ENCODE measurements around the gene CBLN3.

CBLN3 gene

DNA sequence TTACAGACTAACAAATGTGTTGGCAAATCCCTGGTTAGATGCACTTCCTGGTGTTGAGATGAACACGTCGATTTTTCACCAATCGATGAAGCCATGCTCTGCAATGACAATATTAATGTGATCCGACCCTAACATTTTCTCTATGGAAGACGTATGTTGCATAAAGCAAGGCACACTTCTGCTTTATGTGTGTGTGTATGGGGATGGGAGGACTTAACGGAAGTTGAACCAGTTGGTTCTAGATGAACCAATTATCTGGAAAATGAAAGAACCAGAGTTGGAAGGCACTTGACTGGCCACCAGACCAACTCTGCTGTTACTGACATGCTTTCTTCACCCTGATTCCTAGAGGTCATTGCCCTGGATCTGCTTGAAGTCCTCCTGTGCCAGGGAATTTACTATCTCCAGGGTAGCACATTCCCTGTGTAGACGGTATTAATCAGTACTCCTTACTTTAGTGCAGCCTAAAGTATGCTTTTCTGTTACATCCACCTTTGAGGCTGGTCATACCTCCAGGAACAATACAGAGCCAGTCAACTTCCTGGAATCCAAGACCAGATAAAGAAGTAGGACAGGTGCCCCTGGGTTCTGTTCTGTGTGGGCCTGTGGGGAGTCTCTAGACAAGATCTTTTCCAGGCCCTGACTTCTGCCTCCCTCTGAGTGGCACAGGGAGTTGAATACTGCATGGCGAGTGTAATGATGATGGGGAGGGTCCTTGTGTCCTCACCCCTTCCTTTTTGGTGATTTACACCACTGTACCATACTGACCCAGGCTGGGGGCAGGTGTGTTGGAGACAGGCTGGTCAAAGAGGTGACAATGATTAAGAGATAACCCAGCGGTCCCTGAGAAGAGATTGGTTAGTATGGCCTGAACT lies 9.0 kb upstream of the CBLN3 start:
- DNase-seq = no peak

DNA sequence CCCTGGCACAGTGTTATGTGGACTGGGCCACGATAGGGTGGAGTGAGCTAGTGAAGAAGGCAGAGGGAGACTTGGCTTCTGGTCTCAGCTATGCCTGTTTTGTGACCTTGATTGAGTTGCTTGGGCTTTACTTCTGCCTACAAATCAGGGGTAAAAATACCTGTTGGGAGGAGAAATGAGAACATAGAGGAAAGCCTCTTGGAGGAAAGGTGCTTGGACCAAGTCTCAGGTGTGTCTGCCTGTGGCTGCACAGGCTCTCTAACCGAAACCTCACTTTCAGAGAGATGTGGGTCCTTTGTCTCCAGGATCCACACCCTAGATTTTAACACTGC lies 8.2 kb upstream of the CBLN3 start:
- no peak for DNase-seq

DNA sequence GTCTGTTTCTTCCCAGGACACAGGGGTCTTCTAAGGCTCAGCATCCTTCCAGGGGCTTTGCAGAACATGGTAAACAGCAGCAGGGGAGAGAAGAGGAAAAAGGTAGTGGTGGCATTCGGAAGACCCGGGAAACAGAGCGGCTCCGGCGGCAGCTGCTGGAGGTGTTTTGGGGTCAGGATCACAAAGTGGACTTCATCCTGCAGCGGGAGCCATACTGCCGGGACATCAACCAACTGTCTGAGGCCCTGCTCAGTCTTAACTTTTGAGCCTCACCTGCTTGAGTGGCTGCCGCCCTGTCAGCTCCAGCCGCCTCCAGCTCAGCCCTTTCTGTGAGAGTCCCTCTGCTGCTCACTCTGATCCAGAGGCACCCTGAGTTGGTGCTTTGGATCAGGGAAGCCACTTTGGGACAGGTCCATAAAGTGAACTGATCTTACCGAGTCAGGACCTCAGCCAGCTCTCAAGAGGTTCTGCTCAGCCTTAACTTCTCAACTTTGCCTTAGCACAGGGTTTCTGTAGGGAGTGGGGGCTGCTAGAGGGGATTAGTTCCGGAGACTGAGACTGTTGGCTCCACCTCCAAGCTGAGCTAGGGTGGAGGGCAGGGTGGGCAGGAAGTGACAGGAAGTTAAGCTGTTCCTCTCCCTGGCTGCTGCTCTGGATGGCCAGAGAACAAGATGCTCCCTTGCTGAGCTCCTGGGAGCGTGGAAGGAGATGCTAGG lies 7.7 kb upstream of the CBLN3 start:
- DNase-seq = no peak

DNA sequence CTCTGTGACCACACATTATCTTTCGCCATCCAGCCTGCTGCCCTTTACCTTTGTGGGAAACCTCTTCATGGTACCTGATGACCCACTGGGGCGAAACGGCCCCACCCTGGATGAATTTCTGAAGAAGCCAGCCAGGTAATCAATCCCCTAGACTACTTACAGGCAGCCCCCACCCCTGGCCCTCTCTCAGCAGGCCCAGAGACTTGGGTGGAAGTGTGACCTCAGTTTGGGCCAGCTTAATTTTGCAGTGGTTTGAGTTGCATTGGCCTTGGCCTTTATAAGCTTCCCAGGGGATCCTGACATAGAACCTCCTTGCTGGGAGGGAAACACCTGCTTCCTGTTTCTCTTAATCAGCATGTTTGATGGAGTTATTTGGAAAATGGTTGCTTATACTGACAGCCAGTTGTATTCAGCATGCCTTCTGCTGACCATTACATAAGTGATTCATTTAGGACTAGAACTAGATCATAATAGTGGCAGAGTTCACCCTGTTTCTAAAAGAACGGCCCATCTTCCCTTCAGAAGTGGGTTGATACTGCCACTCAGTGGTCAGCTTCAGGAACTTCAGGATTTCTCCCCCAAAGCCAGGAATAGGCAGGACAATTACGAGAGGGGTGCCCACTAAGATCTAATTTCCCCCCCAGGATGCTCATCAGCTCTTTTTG lies 7.0 kb upstream of the CBLN3 start:
- no peak for DNase-seq

DNA sequence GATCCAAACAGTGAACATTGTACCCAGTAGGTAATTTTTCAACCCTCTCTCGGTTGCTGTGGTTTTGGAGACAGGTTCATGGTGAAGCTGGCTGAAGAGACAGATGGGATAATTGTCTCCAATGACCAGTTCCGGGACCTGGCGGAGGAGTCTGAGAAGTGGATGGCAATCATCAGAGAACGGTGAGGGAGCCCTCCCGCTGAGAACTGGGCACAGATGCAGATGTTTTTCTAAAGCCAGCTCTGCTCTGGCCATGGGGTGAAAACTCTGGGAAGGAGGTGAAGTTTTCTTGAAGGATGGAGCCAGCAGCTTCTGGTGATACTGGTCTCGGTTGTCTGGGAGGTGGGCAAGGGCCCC lies 6.5 kb upstream of the CBLN3 start:
- no peak for DNase-seq

DNA sequence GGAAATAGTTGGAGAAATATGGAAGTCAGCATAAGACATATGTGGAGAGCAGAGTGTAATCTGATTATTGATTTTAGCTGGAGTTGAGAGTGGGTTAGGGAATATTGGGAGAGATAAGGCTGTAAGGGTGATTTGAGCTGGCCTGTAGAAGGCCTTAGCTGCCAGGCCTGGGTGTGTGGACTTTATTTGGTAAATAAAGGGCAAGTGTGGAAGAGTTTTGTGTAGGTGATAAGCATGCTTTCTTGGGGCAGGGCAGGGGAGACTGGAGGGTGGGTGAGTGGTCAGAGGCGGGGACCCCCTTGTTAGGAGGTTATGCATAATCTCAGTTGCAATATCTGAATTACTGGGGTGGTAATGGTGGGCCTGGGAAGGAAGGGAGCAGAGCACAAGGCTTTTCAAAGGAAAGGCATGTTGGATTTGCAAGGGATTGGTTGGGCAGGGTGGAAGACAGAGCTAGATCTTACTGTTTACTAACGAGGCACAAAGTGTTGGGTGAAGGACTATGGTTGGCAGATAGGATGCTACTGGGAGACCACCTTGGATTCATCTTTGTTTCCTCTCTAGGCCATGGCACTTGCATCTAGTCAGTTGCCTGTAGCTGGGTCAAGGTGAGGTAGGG lies 5.8 kb upstream of the CBLN3 start:
- DNase-seq = no peak

DNA sequence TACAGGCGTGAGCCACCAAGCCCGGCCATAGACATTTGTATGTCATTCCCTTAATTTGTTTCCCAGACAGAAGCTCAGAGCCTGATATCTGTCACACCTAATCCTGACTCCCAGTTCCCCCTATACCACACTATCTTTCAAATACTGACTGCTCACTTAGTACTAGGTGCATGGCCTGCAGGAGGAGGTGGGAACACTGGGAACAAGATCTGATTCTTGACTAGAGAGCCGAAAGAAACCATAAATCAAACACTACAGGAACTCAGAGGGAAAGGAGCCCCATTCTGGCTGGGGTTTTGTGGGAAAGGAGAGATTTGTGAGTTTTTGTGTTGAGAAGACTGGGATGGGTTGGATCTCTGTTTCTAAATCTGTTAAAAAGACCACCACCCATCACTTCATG lies 5.2 kb upstream of the CBLN3 start:
- DNase-seq = no peak

DNA sequence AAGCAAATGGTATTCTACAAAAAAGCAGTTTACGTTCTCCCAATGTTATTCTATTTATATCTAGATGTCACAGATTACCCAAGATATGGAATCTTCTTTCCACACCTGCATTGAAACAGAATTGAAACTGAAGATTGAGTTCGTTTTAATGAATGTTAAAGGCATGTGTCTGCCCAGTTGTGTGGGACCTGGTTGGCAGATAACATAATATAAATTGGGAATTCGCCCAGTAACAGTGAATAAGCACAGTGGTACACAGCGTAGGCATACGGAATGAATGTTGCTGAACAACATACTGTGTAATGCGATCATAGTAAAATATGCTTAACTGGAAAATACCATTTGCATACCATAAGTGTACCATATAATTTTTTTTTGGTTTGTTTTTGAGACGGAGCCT lies 4.6 kb upstream of the CBLN3 start:
- no peak for DNase-seq

DNA sequence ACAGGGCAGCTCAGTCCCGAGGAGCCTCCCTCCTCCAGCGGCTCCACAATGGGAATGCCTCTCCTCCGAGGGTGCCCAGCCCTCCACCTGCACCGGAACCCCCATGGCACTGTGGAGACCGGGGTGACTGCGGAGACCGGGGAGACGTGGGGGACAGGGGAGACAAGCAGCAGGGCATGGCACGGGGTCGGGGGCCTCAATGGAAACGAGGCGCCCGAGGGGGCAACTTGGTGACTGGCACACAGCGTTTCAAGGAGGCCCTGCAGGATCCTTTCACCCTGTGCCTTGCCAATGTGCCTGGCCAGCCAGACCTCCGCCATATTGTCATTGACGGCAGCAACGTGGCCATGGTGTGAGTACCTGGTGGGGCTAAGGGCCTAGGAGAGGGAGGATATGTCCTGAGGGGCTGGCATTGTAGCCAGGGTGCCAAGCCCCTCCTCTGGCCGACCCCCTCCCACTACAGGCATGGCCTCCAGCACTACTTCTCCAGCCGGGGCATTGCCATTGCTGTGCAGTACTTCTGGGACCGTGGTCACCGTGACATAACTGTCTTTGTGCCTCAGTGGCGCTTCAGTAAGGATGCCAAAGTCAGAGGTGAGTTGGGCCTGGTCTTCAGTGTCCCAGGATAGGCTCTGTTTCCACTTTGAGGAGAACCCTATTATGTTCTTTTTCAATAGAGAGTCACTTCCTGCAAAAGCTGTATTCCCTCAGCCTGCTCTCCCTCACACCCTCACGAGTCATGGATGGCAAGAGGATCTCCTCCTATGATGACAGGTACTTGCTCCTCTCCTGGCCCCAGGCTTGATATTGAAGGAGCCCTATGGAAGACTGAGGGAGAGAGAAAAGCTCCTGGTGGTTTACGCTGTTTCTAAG lies 3.0 kb upstream of the CBLN3 start:
- DNase-seq = no peak

DNA sequence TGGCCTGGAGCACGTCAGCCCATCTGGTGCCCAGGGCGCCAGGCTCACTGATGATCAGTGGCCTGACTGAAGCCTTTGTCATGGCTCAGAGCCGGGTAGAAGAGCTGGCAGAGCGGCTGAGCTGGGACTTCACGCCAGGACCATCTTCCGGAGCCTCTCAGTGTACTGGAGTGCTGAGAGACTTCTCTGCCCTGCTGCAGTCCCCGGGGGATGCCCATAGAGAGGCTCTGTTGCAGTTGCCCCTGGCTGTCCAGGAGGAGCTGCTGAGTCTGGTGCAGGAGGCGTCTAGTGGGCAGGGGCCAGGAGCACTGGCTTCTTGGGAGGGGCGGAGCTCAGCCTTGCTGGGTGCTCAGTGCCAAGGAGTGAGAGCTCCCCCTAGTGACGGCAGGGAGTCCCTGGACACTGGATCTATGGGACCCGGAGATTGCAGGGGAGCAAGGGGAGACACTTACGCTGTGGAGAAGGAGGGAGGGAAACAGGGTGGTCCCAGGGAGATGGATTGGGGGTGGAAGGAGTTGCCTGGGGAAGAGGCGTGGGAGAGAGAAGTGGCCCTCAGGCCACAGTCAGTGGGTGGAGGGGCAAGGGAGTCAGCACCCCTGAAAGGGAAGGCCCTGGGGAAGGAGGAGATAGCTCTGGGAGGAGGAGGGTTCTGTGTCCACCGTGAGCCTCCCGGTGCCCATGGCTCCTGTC lies 2.2 kb upstream of the CBLN3 start:
- peak; percentile 86 for DNase-seq

DNA sequence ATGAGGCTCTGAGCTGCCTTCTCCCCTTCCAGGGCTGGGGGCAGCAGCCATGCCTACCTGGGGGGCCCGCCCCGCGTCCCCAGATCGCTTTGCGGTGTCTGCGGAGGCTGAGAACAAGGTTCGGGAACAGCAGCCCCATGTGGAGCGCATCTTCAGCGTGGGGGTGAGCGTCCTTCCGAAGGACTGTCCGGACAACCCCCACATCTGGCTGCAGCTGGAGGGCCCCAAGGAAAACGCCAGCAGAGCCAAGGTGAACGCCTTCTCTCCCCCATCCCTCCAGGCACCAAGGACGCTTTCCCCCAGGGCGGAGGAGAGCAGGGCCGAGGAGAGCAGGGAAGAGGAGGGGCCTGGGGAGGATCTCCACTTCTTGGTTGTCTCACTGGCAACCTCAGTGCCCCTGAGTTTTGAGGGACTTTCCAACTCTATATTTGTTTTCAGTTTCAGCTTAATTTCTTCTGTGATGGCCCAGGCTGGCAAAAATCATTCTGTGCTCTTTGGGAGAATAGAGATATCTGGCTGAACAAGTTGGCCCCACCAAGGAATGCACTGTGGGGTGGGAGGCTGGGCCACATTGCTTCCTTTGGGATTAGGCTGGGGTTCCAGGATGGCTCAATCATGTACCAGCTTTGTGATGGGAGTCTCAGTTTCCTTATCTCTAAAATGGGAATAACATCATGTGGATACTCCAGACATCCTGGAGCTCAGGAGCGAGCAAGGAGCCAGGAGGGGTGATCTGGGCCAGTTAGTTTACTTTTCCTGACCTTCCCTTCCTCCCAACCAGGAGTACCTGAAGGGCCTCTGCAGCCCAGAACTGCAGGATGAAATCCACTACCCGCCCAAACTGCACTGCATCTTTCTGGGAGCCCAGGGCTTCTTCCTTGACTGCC lies 1.5 kb upstream of the CBLN3 start:
- DNase-seq = peak; percentile 63

DNA sequence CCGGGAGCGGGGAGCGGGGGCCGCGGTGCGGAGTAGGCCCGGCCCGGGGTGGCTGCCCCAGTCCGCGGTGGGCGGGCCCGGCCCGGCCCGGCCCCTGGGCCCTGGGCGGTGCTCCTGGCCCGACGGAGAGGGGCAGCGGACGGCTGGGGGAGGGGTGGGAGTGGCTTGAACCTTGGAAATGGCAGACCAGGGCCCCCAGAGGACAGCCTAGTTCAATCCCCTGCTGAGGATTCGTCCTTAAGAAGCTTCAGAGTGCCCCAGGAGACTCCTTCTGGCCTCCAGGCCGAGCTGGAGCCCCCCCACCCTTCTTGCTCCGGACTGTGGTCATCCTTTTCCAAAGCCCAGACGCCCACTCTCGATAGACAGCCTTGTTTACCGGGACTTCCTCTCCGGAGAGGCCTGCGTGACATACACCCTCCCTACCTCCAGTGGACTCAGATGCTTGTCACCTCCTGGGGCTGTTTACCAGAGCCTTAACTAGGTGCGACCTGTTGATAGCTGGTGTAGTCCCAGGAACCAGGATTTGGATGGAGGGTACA lies 744 bp upstream of the CBLN3 start:
- peak; percentile 58 for DNase-seq

DNA sequence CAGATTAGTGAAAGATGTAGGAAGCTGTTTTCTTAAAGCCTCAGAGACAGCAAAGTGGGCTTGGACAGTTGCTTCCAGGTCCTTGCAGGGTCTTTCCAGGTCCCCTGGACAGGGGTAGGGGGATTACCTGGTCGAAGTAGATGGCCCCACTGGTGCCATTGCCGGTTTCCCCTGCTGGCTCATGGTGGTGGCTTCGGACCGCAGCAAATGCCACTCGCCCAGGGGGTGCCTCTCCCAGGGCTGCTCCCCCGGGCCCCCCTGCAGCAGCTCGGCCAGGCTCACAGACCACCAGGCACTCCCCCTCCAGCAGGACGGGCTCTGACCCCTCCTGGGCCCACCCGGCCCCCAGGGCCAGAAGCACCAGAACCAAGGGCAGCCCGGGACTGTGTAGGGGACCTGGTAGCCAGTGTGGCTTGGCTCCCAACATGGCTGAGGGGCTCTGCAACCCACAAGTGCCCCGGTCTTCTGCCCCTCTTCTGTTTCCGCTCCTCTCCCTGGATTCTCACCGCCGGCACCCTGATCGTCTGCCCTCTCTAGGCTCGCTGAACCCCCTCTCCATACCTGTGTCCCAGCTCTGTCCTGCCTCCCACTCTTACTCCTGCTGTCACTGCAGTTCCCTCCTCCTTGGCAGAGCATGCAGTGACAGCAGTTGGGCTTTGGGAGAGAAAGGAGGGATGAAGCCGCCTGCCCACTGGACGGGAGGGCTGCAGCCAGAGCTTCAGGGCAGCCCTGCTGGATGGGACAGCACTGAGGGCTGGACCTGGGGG lies 657 bp downstream of the CBLN3 start:
- DNase-seq = no peak

DNA sequence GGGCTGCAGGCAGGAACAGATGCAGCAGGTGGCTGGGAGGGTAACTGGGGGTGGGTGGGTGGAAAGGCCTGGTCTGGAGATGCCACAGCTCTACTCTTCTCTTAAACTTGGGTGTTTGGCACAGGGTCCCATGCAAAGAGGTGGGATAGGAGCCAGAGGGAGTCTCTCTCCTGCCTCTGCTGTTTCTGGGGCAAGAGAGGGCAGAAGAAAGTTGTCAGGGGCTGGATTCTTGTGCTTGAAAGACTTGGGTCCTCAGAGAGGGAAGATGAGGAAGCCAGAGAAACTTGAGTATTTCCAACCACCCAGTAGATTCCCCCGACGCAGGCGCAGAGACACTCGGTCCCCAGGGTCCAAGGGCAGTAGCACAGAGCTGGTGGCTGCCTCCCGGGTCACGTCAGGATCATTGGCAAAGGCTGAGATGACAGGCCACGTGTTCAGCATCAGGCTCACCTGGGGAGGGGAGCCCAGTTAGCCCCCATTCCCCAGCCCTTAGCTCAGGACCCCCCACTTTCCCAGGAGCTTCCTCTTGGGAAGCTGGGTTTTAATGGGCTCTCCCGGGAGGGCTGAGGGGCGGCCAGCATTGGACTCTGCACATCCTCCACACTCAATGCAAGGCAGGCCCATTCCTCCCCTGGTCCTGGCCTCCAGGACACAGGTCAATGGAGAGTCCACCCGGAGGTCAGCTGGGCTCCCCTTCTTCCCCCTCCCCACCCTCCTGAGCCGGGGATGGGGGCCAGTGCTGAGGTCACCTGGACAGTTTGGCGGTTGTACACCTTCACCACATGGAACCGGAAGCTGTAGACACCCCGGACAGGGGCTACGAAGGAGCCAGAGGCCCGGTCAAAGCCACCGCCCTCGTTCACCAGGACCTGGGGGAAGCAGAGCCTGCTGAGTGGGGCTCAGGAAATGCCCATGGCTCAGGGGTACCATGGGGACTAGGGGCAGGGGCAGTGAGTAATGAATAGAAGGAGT lies 1.6 kb downstream of the CBLN3 start:
- no peak for DNase-seq

DNA sequence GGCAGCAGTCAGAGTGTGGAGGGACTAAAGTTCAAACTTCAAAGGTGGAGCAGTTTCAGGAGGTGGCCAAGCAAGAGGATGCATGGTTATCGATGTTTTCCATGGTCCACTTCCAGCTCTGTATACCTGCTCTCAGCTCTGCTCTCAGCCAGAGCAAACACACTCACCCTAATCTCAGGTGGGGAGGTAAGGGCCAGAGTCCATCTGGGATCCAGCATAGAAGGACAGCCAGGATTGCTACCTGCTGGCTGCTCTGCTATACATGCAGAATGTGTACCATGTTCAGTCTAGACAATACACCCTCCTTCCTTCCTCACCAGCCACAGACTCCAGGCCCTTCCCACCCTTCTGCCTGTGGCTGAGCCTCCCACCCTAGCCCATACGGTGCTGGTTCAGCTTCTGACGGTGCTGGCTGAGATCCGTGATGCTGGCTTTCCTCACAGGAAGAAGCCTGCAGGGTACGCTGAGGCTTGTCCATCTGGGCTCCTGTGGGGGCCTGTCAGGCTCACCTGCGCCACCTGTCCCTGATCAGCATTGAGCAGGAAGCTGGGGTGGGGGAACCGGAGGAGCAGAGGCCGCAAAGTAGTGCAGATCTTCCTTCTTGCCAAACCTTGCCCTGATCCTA lies 2.4 kb downstream of the CBLN3 start:
- DNase-seq = no peak

DNA sequence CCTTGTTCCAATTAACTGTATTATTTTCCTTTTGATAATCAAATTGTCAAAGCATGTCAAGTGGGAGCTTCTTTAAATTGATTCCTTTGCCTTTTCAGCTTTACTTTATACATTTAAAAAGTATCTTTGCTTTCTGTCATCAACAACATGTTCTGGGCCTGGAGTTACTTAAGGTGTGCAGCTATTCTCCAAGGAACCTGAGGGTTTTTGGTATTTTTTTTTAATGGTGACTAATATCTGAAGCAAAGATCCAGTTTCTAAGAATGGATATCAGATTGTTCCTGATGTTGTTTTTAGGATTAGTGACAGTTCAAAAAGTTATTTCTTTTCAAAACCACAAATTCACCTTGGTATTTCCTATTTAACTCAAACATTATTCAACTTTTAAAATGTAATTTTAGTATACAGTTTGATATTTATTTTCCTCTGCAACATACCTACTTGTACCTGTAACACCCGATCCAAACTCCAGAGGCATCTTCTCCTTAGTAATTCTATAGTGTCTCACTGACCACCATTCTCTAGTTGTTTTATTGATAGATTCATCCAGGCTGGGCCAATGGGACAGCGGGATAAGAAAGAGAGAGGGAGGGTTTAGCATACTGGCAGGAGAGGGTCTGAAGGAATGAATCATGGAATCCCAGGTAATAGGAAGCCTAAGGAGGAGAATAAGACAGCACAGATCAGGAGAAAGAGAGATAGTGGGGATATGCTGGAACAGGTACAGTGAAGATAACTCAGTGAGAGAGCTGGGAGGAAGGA lies 3.1 kb downstream of the CBLN3 start:
- DNase-seq = no peak

DNA sequence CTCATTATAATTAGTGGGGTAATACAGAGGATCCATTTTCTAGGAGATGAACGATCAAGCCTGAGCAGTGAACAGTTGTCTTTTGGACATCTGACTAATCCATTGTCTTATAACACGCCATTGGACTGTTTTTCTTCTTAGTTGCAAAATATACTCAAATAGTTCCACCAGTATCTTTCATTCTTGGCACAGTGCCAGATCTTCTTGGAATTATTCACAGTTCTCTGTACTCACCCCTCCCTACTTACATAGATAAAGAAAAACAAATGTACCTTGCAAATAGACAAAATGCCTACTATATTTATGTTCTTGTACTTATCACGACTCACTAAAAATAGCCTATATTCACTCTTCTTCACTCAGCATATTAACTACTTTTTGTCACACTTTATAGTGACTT lies 3.8 kb downstream of the CBLN3 start:
- no peak for DNase-seq

Data from stimulated activated CD4-positive, alpha-beta T cell treated with anti-CD3 and anti-CD28 coated beads, Interleukin-12 subunit alpha, Interleukin-12 subunit beta, amount 100 ng/mL, for 4 hours (primary cell).